Left colon (tissue), 2 donors: Measurements from ENCODE around the gene APOC1. TPM values are rescaled to one million over a fixed set of nuclear protein-coding genes. Genes with fewer than 3 reads are reported as not detected.
A peak's percentile ranks its signal among the peaks of the same experiment; 100 is the strongest.
"Not testable (repeated sequence)": the region's sequence is repeated elsewhere in the genome, so short reads cannot be mapped to it uniquely, and the experiment has no call there.

Source experiments
- ATAC-seq: fragments of 200-7000 bp; cut with Tn5 transposase; one replicate; pipeline ENCODE4 v1.9.1; 2020; ENCODE audit warnings: mild to moderate bottlenecking, moderate library complexity
- DNase-seq, 2 donors: peaks; one replicate each; pipeline ENCODE4 v3.0.0-alpha.2; 2020
- intact Hi-C, 2 donors: fragments of 100-400 bp; cut with DNase I in 1 of 2; cut with micrococcal nuclease in 1 of 2; formaldehyde crosslinking; loops; one replicate each; pipeline versions ENCODE4 v1.11.2 to v1.14.0; 2022; cut with DNase I, micrococcal nuclease
- total RNA-seq, 2 donors: library from RNA; stranded (reverse); fragmentation: NEBNext Ultra II Directional; extraction: Animal tissue kit (Norgen Biotek cat#: 25700); gene quantifications; one replicate each; pipeline ENCODE4 v1.2.1, GENCODE V29; 2021
- donor health status: DM: no; HTN: no; CAD: no.
- donor health status: DM: yes; HTN: yes; CAD: no.

Gene APOC1
- total RNA-seq, 2 donors from 2014 or later: 2.8 to 23.8 TPM

DNA sequence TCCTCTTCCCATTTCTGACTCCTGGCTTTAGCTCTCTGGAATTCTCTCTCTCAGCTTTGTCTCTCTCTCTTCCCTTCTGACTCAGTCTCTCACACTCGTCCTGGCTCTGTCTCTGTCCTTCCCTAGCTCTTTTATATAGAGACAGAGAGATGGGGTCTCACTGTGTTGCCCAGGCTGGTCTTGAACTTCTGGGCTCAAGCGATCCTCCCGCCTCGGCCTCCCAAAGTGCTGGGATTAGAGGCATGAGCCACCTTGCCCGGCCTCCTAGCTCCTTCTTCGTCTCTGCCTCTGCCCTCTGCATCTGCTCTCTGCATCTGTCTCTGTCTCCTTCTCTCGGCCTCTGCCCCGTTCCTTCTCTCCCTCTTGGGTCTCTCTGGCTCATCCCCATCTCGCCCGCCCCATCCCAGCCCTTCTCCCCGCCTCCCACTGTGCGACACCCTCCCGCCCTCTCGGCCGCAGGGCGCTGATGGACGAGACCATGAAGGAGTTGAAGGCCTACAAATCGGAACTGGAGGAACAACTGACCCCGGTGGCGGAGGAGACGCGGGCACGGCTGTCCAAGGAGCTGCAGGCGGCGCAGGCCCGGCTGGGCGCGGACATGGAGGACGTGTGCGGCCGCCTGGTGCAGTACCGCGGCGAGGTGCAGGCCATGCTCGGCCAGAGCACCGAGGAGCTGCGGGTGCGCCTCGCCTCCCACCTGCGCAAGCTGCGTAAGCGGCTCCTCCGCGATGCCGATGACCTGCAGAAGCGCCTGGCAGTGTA, 6.2 kb upstream of the APOC1 start:
- ATAC-seq: no peak

GRCh38 chr19:44908836-44909261, 5.6 kb upstream of the APOC1 start:
- intact Hi-C loops: loop anchor here in 1 of 2 donors (10.0 kb wide), 1 partner anchor 46 kb away; the partner anchor contains the start of gene CLPTM1

More for the DNA sequence above, 6.2 kb upstream of the APOC1 start:
- no peak for DNase-seq
- intact Hi-C loops: loop anchor here in 1 of 2 donors (10.0 kb wide), 1 partner anchor 47 kb away; the partner anchor contains the start of gene CLPTM1

DNA sequence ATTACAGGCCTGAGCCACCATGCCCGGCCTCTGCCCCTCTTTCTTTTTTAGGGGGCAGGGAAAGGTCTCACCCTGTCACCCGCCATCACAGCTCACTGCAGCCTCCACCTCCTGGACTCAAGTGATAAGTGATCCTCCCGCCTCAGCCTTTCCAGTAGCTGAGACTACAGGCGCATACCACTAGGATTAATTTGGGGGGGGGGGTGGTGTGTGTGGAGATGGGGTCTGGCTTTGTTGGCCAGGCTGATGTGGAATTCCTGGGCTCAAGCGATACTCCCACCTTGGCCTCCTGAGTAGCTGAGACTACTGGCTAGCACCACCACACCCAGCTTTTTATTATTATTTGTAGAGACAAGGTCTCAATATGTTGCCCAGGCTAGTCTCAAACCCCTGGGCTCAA, 4.6 kb upstream of the APOC1 start:
- intact Hi-C loops: loop anchor here in 1 of 2 donors (10.0 kb wide), 1 partner anchor 45 kb away; the partner anchor contains the start of gene CLPTM1
- DNase-seq: no peak
- no peak for ATAC-seq

More at GRCh38 chr19:44908836-44909261, 5.6 kb upstream of the APOC1 start:
- no peak for ATAC-seq
- DNase-seq: no peak

- intact Hi-C loops, DNase-seq: not testable (repeated sequence)
Measured at GRCh38 chr19:44911896-44912295, 2.5 kb upstream of the APOC1 start.

DNA sequence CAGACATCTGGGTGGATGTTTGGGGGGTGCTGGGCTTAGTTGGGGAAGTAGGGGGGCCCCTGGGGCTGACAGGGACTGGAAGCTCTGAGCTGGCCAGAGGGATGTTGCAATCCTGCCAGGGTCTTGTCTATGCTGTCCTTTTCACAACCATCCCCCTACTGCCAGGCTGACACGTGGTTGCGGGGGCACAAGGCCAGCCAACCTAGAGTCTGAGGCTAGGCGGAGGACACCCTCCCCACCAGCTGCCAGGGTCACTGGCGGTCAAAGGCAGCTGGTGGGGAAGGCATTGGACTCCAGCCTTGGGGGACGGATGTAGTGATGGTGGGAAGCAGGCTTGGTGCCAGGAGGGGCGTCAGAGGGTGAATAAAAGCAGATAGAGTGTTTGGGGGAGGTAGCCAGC, 1.6 kb upstream of the APOC1 start:
- intact Hi-C loops: no loop called here

More at GRCh38 chr19:44911896-44912295, 2.5 kb upstream of the APOC1 start:
- not testable (repeated sequence) for ATAC-seq

GRCh38 chr19:44913512-44914432, 636 bp upstream of the APOC1 start:
- DNase-seq, ATAC-seq, intact Hi-C loops: not testable (repeated sequence)

More for the DNA sequence above, 1.6 kb upstream of the APOC1 start:
- DNase-seq (no peak), ATAC-seq (no peak)

DNA sequence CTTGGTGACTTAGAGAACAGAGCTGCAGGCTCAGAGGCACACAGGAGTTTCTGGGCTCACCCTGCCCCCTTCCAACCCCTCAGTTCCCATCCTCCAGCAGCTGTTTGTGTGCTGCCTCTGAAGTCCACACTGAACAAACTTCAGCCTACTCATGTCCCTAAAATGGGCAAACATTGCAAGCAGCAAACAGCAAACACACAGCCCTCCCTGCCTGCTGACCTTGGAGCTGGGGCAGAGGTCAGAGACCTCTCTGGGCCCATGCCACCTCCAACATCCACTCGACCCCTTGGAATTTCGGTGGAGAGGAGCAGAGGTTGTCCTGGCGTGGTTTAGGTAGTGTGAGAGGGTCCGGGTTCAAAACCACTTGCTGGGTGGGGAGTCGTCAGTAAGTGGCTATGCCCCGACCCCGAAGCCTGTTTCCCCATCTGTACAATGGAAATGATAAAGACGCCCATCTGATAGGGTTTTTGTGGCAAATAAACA, 9.9 kb downstream of the APOC1 start:
- intact Hi-C loops: no loop called here
- no peak for DNase-seq
- ATAC-seq: no peak

DNA sequence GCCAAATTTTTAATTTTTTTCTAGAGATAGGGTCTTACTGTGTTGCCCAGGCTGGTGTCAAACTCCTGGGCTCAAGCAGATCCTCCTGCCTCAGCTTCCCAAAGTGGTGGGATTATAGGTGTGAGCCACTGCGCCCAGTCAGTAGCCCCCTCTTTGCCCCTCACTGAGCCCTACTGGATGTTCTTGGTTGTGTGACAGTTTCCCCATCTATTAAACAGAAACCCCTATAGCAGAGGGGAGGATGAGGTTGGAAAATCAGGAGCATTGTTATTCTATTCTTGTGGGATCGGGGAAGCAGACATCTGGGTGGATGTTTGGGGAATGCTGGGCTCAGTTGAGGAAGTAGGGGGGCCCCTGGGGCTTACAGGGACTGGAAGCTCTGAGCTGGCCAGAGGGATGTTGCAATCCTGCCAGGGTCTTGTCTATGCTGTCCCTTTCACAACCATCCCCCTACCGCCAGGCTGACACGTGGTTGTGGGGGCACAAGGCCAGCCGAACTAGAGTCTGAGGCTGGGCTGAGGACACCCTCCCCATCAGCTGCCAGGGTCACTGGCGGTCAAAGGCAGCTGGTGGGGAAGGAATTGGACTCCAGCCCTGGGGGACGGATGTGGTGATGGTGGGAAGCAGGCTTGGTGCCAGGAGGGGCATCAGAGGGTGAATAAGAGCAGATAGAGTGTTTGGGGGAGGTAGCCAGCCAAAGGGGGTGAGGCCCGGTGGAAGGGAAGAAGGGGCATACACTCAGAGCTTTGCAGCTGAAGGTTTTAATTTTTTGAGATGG, 10.9 kb downstream of the APOC1 start:
- intact Hi-C loops: no loop called here
- ATAC-seq: no peak

GRCh38 chr19:44926245-44927077, 12.1 kb downstream of the APOC1 start:
- DNase-seq, intact Hi-C loops: not testable (repeated sequence)
- ATAC-seq: peak; percentile 46

More for the DNA sequence above, 10.9 kb downstream of the APOC1 start:
- peak; percentile 52 to 69 for DNase-seq

DNA sequence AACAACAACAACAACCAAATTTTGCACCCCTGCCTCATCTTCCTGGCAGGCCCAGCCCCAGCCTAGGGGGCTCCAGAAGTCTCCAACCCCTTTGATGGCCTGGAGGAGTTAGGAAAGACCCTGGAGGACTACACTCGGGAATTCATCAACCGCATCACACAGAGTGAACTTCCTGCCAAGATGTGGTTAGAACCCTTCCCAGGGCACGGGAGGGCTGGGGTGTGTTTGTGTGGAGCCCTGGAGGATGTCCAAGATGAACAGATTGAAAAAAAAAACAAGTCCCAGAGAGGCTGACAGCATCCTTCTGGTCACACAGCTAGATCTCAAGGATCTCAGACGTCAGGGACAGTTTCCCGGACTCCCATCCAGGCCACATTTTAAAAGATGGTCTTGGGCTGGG, 13.3 kb downstream of the APOC1 start:
- no peak for ATAC-seq
- DNase-seq: no peak
- intact Hi-C loops: no loop called here

GRCh38 chr19:44930088-44930487, 15.7 kb downstream of the APOC1 start:
- ATAC-seq (no peak), DNase-seq (no peak)
- intact Hi-C loops: no loop called here

DNA sequence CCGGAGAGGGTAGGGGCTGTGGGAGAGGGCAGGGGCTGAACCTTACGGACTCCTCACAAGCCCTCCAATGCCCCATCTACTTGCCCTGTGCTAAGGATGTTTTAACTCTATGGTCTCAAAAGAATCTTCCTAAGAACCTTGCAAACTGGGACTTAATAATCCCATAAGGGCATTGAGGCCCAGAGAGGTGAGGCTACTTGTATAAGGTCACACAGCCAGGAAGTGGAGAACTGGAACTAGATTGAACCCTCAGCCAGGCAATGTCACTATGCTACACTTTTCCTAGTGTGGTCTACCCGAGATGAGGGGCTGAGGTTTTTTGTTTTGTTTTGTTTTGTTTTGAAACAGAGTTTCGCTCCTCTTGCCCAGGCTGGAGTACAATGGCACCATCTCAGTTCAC, 17.1 kb downstream of the APOC1 start:
- intact Hi-C loops: no loop called here
- ATAC-seq: no peak
- DNase-seq: no peak

DNA sequence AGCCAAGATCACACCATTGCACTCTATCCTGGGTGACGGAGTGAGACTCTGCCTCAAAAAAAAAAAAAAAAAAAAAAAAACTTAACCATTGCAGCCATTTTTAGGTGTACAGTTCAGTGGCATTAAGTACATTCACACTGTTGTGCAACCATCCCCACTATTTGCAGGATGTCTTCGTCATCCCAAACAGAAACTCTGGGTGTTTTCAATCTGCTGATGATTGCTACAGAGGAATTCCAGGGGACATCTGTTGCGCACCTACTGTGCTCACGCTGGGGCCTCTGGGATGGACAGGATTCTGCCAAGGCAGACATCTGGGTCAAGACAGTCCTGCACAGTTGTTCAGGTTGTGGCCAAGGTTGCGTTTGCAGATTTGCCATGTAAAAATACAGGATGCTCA, 25.3 kb downstream of the APOC1 start:
- ATAC-seq: no peak
- no peak for DNase-seq
- intact Hi-C loops: no loop called here

- ATAC-seq (no peak), DNase-seq (no peak)
- intact Hi-C loops: no loop called here
Measured at GRCh38 chr19:44942067-44942571, 27.7 kb downstream of the APOC1 start, which contains the start of gene APOC4. TSS of gene APOC4 (plus strand) at chr19:44942237. CDS start at chr19:44942278, 41 bp downstream.

DNA sequence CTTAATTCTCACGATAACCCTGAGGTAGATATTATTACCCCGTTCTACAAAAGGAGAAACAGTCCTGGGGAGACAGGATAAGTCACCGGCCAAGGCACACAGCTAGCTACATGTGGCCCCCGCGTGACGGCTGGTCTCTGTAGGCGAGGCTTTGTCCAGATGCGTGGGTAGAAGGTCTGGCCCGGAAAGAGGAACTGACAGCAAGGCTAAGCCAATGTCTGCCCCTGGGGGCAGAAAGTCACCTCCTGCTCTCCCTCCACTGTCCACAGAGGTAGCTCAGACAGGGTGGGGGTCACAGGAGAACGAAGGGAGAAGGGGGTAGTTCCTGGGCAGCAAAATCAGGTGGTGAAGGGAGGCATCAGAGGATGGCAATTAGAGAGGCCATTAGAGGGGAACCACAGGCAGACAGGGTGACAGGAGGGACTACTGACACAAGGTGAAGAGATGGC, 29.4 kb downstream of the APOC1 start:
- DNase-seq (peak; percentile 55 to 57), ATAC-seq (peak; percentile 24)
- intact Hi-C loops: no loop called here

DNA sequence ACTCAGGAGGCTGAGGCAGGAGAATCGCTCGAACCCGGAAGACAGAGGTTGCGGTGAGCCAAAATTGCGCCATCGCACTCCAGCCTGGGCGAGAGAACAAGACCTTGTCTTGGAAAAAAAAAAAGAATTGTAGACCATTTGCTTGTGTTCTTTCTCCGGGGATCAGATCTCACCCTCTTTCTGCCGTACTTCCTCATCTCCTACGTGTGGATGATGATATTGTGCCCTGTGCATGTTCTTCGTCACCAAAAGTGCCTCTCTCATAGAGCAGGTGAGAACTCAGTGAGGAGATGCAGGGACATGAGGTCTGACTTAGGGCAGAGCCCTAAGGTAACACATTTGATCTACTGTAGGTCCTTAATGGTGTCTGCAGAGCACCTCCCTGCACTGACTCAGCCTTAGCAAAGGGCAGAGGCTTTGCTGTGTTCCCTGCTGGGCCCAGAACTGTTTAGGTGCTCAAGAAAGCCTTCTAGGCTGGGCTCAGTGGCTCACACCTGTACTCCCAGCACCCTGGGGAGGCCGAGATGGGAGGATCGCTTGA, 32.7 kb downstream of the APOC1 start:
- DNase-seq (no peak), ATAC-seq (no peak)
- intact Hi-C loops: no loop called here

GRCh38 chr19:44948237-44948636, 33.8 kb downstream of the APOC1 start:
- no peak for DNase-seq
- intact Hi-C loops: no loop called here

More at GRCh38 chr19:44948237-44948636, 33.8 kb downstream of the APOC1 start:
- ATAC-seq: no peak
